HG02623 (cell line): ENCODE results near the gene PDE4B.
"Not testable (repeated sequence)": the region's sequence is repeated elsewhere in the genome, so short reads cannot be mapped to it uniquely, and the experiment has no call there.

ENCODE experiments used
- ATAC-seq: cut with Tn5 transposase; IDR thresholded peaks from one replicate; pipeline ENCODE4 v1.9.1; 2021; ENCODE audit warnings: moderate library complexity; ENCODE audit not compliant: unreplicated experiment

PDE4B gene

GRCh38 chr1:66298464-66298863 is 505.8 kb downstream of the PDE4B start:
- no peak for ATAC-seq

GRCh38 chr1:66300280-66300971 is 507.7 kb downstream of the PDE4B start:
- no peak for ATAC-seq

- ATAC-seq: peak; percentile 75
These were observed 508.3 kb downstream of the PDE4B start for GRCh38 chr1:66300972-66301451.

GRCh38 chr1:66302184-66302742 is 509.6 kb downstream of the PDE4B start:
- no peak for ATAC-seq

- ATAC-seq: no peak
These were observed 510.1 kb downstream of the PDE4B start for GRCh38 chr1:66302815-66303214.

- no peak for ATAC-seq
These were observed 511.0 kb downstream of the PDE4B start for GRCh38 chr1:66303646-66304045.

GRCh38 chr1:66304128-66304527 is 511.4 kb downstream of the PDE4B start:
- ATAC-seq: no peak

- no peak for ATAC-seq
These were observed 513.2 kb downstream of the PDE4B start for GRCh38 chr1:66305927-66306326.

- ATAC-seq: no peak
These were observed 516.5 kb downstream of the PDE4B start for GRCh38 chr1:66309006-66309741.

- no peak for ATAC-seq
These were observed 518.4 kb downstream of the PDE4B start for GRCh38 chr1:66311092-66311491.

GRCh38 chr1:66311628-66312027 is 518.9 kb downstream of the PDE4B start:
- ATAC-seq: no peak

GRCh38 chr1:66312271-66312990 is 519.7 kb downstream of the PDE4B start:
- no peak for ATAC-seq

- ATAC-seq: no peak
These were observed 520.7 kb downstream of the PDE4B start for GRCh38 chr1:66313429-66313828.

- no peak for ATAC-seq
These were observed 523.0 kb downstream of the PDE4B start for GRCh38 chr1:66315671-66316070.

- ATAC-seq: peak; percentile 41
These were observed 524.0 kb downstream of the PDE4B start for GRCh38 chr1:66316464-66317247.

GRCh38 chr1:66317248-66317515 is 524.5 kb downstream of the PDE4B start:
- ATAC-seq: no peak

- ATAC-seq: no peak
These were observed 527.5 kb downstream of the PDE4B start for GRCh38 chr1:66320231-66320630.

- ATAC-seq: not testable (repeated sequence)
These were observed 529.8 kb downstream of the PDE4B start for GRCh38 chr1:66322462-66322861.

- ATAC-seq: no peak
These were observed 531.4 kb downstream of the PDE4B start for GRCh38 chr1:66323958-66324625.
